Stimulated activated CD8-positive, alpha-beta memory T cell treated with anti-CD3 and anti-CD28 coated beads, Interleukin-12 subunit alpha, Interleukin-12 subunit beta, amount 100 ng/mL, for 1 hour (primary cell): ENCODE measurements around the gene ATP1B2.

ENCODE experiments used
- DNase-seq: peaks from one replicate; pipeline ENCODE4 v3.0.0-alpha.2; 2020; ENCODE audit warnings: low read depth

Gene ATP1B2

GRCh38 chr17:7685533-7686221, 35.0 kb downstream of the ATP1B2 start:
- peak; percentile 78 for DNase-seq

GRCh38 chr17:7686222-7687071, 35.7 kb downstream of the ATP1B2 start:
- DNase-seq = peak; percentile 60

- peak; percentile 74 for DNase-seq
These were observed 36.6 kb downstream of the ATP1B2 start, which contains the start of gene TP53 for GRCh38 chr17:7687072-7687907. Gene TP53 (minus strand): TSS chr17:7687490. CDS start chr17:7676594, 10,896 bp downstream.

GRCh38 chr17:7687908-7688807, 37.4 kb downstream of the ATP1B2 start, which contains the start of gene WRAP53:
Gene WRAP53 (plus strand): TSS chr17:7688477. CDS start chr17:7688649, 172 bp downstream.
- DNase-seq = peak; percentile 89

- no peak for DNase-seq
These were observed 38.1 kb downstream of the ATP1B2 start for GRCh38 chr17:7688808-7689316.

GRCh38 chr17:7695586-7695985, 44.9 kb downstream of the ATP1B2 start:
- no peak for DNase-seq

- DNase-seq = no peak
These were observed 47.3 kb downstream of the ATP1B2 start for GRCh38 chr17:7697828-7698588.

- DNase-seq = no peak
These were observed 49.8 kb downstream of the ATP1B2 start for GRCh38 chr17:7700510-7700909.

GRCh38 chr17:7701681-7702080, 51.0 kb downstream of the ATP1B2 start:
- DNase-seq = no peak

- DNase-seq = no peak
These were observed 52.0 kb downstream of the ATP1B2 start for GRCh38 chr17:7702776-7703175.

- DNase-seq = no peak
These were observed 53.1 kb downstream of the ATP1B2 start for GRCh38 chr17:7703584-7704479.

GRCh38 chr17:7704601-7705268, 54.0 kb downstream of the ATP1B2 start, which contains the start of gene EFNB3:
Gene EFNB3 (plus strand): TSS chr17:7705202. CDS start chr17:7705599, 397 bp downstream.
- DNase-seq = no peak

GRCh38 chr17:7705269-7706255, 54.8 kb downstream of the ATP1B2 start:
- DNase-seq = no peak

GRCh38 chr17:7706631-7707354, 56.1 kb downstream of the ATP1B2 start:
- no peak for DNase-seq
